ENCODE data around the gene PAGR1. TPM values are rescaled to one million over a fixed set of nuclear protein-coding genes. Genes with fewer than 3 reads are reported as not detected.

The PAGR1 gene
- total and polyA plus RNA-seq, 2 experiments from 2014 or later, result 19.3 to 23.6 TPM

DNA sequence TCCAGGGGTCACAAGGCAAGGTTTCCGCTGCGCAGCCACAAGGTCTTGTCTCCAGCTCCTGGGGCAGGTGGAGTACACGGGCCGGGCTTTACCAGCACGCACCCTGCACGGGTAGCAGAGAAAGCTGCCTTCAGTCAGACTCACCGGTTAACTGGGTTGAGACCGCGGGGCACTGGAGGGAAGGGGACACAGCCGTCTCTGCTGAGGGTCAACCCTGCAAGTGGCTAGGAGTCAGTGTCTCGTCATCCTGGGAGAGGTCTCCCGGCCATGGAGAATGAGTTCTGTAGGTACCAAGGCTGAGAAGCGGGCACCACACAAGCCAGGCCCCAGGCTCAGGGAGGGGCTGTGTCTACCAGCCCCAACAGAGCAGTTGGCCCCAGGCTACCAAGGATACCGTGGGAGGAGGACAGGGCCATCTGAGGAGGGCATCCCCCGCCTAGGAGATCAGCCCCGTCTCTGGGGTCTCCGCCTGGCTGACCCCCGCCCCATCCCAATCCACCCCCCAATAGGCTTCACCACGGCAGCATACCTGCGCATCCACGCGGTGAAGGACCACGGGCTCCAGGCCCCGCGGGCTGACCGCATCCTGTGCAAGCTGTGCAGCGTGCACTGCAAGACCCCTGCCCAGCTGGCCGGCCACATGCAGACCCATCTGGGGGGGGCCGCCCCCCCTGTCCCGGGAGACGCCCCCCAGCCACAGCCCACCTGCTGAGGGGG lies 6.8 kb upstream of the PAGR1 start:
- Histone ChIP-seq H3K4me1 (ENCODE audit: insufficient read depth) (peaks cover 27% of the 10 kb centered on the region), H3K27me3 (replicated peaks; ENCODE audit: insufficient read depth) (no peaks in the 10 kb centered on the region), H4K20me1 (ENCODE audit: insufficient read depth) (no peaks in the 10 kb centered on the region), H3K27ac (0 out of 2 replicates have a peak overlapping the region, but pooled peaks have one; percentile 74), H3K4me2 (ENCODE audit: unreplicated experiment) (peak overlapping the region; percentile 5), H3K4me3 (peak overlapping the region; percentile 80), H3F3A (ENCODE audit: insufficient read depth) (peaks cover 24% of the 10 kb centered on the region), H3K79me2 (ENCODE audit: insufficient read depth) (peaks cover 22% of the 10 kb centered on the region), H2AFZ (no peak overlapping the region), H3K9ac (peak overlapping the region; percentile 86), H3K9me2 (ENCODE audit: insufficient read depth) (no peaks in the 10 kb centered on the region), H3K9me3 (ENCODE audit: low read depth) (no peaks in the 10 kb centered on the region), H3K36me3 (ENCODE audit: low read depth) (no peaks in the 10 kb centered on the region)
- TF ChIP-seq EZH2 (IDR thresholded peaks at IDR 0.05; ENCODE audit: insufficient read depth, poor library complexity, severe bottlenecking) (no peak), EZH2phosphoT487 (IDR thresholded peaks at IDR 0.05; ENCODE audit: insufficient read depth, low read depth) (no peak)
- in situ Hi-C loops (cut with MboI), result no loop called here
- 72 to 89% methylated on average over 21 to 27 of the region's 31 CpGs for WGBS, 2 experiments (ENCODE audit: low coverage in 1 of 2, low lambda C conversion rate in 2 of 2, missing lambda C conversion rate in 2 of 2)
- DNase-seq, result no peak

DNA sequence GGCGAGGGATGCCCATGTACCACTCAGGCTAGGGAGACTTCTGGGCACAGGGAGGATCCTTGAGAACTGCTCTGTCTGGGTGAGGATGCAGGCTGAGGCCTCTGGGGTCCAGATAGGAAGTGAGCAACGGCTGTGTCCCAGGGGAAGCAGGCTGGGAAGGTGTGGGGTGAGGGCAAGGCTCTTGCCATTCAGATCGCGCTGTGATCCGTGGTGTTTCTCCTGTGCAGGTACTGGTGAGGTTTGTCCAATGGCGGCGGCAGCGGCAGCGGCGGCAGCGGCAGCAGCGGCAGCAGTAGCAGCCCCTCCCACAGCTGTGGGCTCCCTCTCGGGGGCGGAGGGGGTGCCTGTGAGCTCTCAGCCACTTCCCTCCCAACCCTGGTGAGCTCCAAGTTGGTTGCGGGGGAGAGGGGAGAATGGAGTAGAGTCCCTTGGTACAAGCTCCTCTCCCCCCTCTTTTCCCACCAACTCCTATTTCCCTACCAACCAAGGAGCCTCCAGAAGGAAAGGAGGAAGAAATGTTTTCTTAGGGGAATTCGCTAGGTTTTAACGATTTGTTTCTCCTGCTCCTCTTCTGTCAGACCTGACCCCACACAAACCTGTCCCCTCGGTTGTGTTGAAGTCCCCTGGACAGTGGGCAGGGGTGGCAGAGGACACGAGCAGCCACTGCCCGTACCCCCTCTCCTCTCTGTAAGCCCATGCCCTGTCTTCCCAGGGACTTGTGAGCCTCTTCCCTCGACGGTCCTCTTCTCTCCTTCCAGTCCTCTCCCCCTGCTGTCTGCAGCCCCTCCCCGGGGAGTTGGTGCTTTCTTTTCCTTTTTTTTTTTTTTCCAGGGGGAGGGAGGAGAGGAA lies 5.9 kb upstream of the PAGR1 start:
- H3K4me1 ChIP-seq (ENCODE audit: insufficient read depth), result peaks cover 26% of the 10 kb centered on the region
- H3K9ac ChIP-seq, result peak overlapping the region; percentile 86
- no peak for TF ChIP-seq EZH2 (IDR thresholded peaks at IDR 0.05; ENCODE audit: insufficient read depth, poor library complexity, severe bottlenecking)
- no peak for TF ChIP-seq EZH2phosphoT487 (IDR thresholded peaks at IDR 0.05; ENCODE audit: insufficient read depth, low read depth)
- 0 out of 2 replicates have a peak overlapping the region, but pooled peaks have one; percentile 77 for H3K4me3 ChIP-seq
- peaks cover 22% of the 10 kb centered on the region for H3K79me2 ChIP-seq (ENCODE audit: insufficient read depth)
- no peaks in the 10 kb centered on the region for H3K9me2 ChIP-seq (ENCODE audit: insufficient read depth)
- peaks cover 20% of the 10 kb centered on the region; the same call in 1 of the 2 replicates for H3F3A ChIP-seq (ENCODE audit: insufficient read depth)
- peak overlapping the region; percentile 74 for H3K27ac ChIP-seq
- H3K4me2 ChIP-seq (ENCODE audit: unreplicated experiment), result no peak overlapping the region
- no peaks in the 10 kb centered on the region for H3K9me3 ChIP-seq (ENCODE audit: low read depth)
- 72 to 79% methylated on average over 20 to 23 of the region's 23 CpGs for WGBS, 2 experiments (ENCODE audit: low coverage in 1 of 2, low lambda C conversion rate in 2 of 2, missing lambda C conversion rate in 2 of 2)
- no peaks in the 10 kb centered on the region for H3K27me3 ChIP-seq (replicated peaks; ENCODE audit: insufficient read depth)
- no peaks in the 10 kb centered on the region for H3K36me3 ChIP-seq (ENCODE audit: low read depth)
- peak; percentile 54 for DNase-seq
- H2AFZ ChIP-seq, result no peak overlapping the region
- no peaks in the 10 kb centered on the region for H4K20me1 ChIP-seq (ENCODE audit: insufficient read depth)
- in situ Hi-C loops (cut with MboI), result loop anchor here (10.0 kb wide), 1 partner anchor 205 kb away; the partner anchor contains the start of gene DOC2A

DNA sequence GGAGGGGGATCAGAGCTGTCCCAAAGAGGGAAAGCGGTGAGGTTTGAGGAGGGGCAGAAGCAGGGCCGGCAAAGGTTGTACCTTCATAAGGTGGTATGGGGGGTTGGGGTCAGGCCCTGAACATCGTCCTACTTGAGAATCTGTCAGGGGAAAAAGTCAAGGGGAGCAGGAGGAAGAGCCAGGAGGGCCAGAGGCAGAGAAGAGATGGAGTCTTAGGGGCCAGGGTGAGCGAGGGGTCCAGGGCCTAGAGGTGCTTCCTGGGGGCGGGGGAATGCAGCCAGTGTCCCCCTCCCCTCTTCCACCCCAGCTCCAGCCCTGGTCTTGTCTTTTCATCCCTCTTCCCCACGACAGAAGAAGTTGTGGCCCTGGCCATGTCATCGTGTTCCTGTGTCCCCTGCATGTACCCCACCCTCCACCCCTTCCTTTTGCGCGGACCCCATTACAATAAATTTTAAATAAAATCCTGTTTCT lies 5.2 kb upstream of the PAGR1 start:
- H3K4me3 ChIP-seq, result peak overlapping the region; percentile 77
- H3F3A ChIP-seq (ENCODE audit: insufficient read depth), result peaks cover 20% of the 10 kb centered on the region; the same call in 1 of the 2 replicates
- H3K79me2 ChIP-seq (ENCODE audit: insufficient read depth), result peaks cover 22% of the 10 kb centered on the region
- peak overlapping the region; percentile 74 for H3K27ac ChIP-seq
- no peak for TF ChIP-seq EZH2phosphoT487 (IDR thresholded peaks at IDR 0.05; ENCODE audit: insufficient read depth, low read depth)
- TF ChIP-seq EZH2 (IDR thresholded peaks at IDR 0.05; ENCODE audit: insufficient read depth, poor library complexity, severe bottlenecking), result no peak
- in situ Hi-C loops (cut with MboI), result loop anchor here (10.0 kb wide), 1 partner anchor 204 kb away; the partner anchor contains the start of gene DOC2A
- H3K4me2 ChIP-seq (ENCODE audit: unreplicated experiment), result peak overlapping the region; percentile 89
- H3K4me1 ChIP-seq (ENCODE audit: insufficient read depth), result peaks cover 29% of the 10 kb centered on the region
- no peak overlapping the region for H2AFZ ChIP-seq
- no peaks in the 10 kb centered on the region for H3K27me3 ChIP-seq (replicated peaks; ENCODE audit: insufficient read depth)
- H3K9ac ChIP-seq, result peak overlapping the region; percentile 71
- no peaks in the 10 kb centered on the region for H3K9me3 ChIP-seq (ENCODE audit: low read depth)
- 22 to 25% methylated on average over 9 of the region's 9 CpGs for WGBS, 2 experiments (ENCODE audit: low coverage in 1 of 2, low lambda C conversion rate in 2 of 2, missing lambda C conversion rate in 2 of 2)
- H3K9me2 ChIP-seq (ENCODE audit: insufficient read depth), result no peaks in the 10 kb centered on the region
- H3K36me3 ChIP-seq (ENCODE audit: low read depth), result no peaks in the 10 kb centered on the region
- DNase-seq, result no peak
- H4K20me1 ChIP-seq (ENCODE audit: insufficient read depth), result no peaks in the 10 kb centered on the region
